IPS-18a (cell line): ENCODE results near the gene MYO7A.

Experiments
- H3K27ac ChIP-seq: one replicate; pipeline ENCODE4 v1.5.1; 2013; ENCODE audit warnings: low read length
- H3K27me3 ChIP-seq: one replicate; pipeline ENCODE4 v1.6.1; 2013; ENCODE audit warnings: mild to moderate bottlenecking, low read length; ENCODE audit not compliant: control insufficient read depth, insufficient read depth
- H3K36me3 ChIP-seq: one replicate; pipeline ENCODE4 v1.6.1; 2013; ENCODE audit warnings: low read depth, low read length; ENCODE audit not compliant: control insufficient read depth
- H3K4me1 ChIP-seq: one replicate; pipeline ENCODE4 v1.6.1; 2013; ENCODE audit warnings: low read depth, low read length; ENCODE audit not compliant: control insufficient read depth
- H3K4me3 ChIP-seq: one replicate; pipeline ENCODE4 v1.5.1; 2013; ENCODE audit warnings: low read length
- H3K9ac ChIP-seq: one replicate; pipeline ENCODE4 v1.6.1; 2013; ENCODE audit warnings: mild to moderate bottlenecking, low read length, moderate library complexity
- H3K9me3 ChIP-seq: one replicate; pipeline ENCODE4 v1.6.1; 2013; ENCODE audit warnings: low read depth, low read length; ENCODE audit not compliant: control insufficient read depth

MYO7A gene

DNA sequence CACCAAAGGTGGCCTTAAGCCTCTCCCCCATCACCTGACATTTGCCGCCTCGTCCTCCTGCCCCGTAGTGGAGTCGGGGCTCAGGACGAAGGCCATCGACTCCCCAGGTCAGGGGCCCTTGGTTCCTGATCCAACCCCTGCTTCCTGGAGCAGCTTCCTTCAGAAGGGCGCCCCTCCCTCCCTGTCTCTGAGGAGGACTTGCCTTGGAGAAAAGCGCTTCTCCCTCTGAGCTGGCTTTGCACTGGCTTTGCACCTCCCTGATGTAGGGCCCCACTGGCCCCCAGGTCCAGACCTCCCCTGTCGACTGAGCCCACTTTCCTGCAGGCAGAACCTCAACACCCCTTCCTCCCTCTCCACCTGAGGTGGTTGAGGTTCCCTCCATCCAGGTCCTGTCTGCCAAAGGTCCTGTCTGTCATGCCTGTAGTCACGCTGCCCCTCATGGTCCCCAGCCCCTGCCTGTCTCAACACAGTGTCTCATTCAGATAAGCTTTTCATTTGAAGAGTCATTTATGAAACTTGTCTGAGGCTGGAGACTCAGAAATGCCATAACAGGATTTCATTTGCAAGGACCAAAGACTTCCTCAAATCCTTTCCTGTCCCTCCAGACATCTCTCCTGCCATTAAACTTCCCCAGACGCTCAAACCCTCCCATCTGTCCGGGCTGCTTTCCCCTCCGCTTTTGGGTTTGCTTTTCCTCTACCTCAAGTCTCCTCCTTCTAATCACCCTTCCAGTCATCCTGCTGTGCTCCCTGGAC is 78.4 kb downstream of the MYO7A start:
- Histone ChIP-seq H3K9ac (no peak overlapping the region), H3K27ac (no peak overlapping the region), H3K27me3 (no peaks in the 10 kb centered on the region), H3K9me3 (no peaks in the 10 kb centered on the region), H3K4me3 (no peak overlapping the region), H3K4me1 (no peaks in the 10 kb centered on the region), H3K36me3 (no peaks in the 10 kb centered on the region)

DNA sequence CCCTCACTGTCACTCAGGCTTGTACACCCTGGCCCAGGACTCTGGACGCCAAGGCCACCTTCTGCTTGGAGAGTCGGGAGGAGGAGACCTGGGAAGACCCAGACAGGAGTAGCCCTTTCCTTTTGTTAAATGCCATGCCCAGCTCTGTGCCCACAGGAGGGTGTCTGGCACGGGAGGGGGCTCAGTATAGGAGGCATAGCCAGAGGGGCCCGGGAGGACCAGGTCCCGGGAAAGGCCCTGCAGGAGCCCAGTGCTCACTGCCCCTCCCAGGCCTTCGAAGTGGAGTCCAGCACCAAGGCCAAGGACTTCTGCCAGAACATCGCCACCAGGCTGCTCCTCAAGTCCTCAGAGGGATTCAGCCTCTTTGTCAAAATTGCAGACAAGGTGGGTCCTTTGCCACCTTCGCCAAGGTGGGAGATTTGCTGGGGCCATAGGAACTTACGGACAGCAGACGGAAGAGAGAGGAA is 79.0 kb downstream of the MYO7A start:
- Histone ChIP-seq H3K4me3 (no peak overlapping the region), H3K27me3 (no peaks in the 10 kb centered on the region), H3K9me3 (no peaks in the 10 kb centered on the region), H3K27ac (no peak overlapping the region), H3K9ac (no peak overlapping the region), H3K4me1 (no peaks in the 10 kb centered on the region), H3K36me3 (no peaks in the 10 kb centered on the region)

DNA sequence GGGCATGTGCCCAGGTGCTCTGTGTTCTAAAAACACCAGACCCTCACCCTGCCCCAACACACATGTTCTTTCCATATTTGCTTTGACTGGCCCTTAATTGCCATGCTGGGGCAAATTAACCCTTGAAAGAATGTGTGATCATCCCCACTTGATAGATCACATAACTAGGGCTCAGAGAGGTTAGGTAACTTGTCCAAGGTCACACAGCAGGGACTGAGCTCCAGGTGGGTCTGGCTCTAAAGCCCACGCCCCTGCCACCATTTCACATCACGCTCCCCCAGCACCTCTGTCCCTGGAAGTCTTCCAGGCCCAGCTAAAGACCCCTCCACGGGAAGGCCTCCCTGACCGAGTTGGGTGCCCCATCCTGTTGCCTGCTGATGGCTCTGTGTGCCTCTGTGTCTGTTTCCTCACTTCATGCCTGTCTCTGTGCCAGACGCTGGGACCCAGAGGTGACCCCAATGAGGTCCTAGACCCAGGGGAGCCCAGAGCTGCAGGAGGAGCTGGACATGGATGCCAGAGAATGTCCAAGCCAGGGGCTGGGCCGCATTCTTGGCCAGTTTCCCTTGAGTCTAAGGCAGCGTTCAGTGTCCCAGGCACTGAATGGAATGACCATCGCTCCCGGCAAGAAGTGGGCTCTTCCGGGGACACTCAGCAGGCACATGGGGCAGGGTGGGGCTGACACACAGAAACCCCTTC is 79.7 kb downstream of the MYO7A start:
- no peak overlapping the region for H3K9ac ChIP-seq
- no peaks in the 10 kb centered on the region for H3K4me1 ChIP-seq
- H3K27ac ChIP-seq: no peak overlapping the region
- no peak overlapping the region for H3K4me3 ChIP-seq
- H3K36me3 ChIP-seq: no peaks in the 10 kb centered on the region
- H3K9me3 ChIP-seq: no peaks in the 10 kb centered on the region
- no peaks in the 10 kb centered on the region for H3K27me3 ChIP-seq

DNA sequence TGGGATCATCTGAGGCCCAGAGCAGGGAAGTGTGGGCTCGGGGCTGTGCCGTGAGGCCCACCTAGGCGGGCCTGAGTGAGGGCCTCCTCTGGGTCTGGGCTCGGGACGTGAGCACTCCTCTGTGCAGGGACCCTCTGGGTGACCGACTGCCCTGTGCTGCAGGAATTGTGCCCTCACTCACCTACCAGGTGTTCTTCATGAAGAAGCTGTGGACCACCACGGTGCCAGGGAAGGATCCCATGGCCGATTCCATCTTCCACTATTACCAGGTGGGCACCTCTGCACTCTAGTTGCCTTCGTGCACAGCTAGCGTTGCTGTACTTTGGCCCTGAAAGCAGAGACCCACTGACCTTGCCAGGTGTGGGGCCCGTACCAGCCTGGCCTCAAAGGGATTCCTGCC is 80.5 kb downstream of the MYO7A start:
- no peaks in the 10 kb centered on the region for H3K4me1 ChIP-seq
- H3K9me3 ChIP-seq: no peaks in the 10 kb centered on the region
- no peak overlapping the region for H3K9ac ChIP-seq
- no peaks in the 10 kb centered on the region for H3K36me3 ChIP-seq
- H3K27ac ChIP-seq: no peak overlapping the region
- no peak overlapping the region for H3K4me3 ChIP-seq
- no peaks in the 10 kb centered on the region for H3K27me3 ChIP-seq

DNA sequence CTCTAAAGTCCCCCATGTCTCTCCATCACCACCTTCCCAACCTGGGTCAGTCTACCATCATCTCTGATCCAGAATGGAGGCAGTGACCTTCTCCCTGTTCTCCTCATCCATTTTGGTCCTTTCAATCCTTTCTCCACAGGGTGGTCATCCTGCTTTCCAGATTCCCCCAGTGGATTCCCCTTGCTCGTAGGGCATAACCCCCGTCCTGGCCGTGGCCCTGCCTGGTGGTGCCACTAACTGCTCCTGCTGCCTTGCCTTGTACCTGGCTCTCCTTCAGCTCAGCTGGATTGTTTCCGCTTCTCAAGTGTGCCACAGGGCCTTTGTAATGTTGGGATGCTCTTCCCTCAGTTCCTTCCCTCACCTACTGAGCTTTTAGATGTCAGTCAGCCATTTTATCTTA is 81.6 kb downstream of the MYO7A start:
- Histone ChIP-seq H3K4me1 (no peaks in the 10 kb centered on the region), H3K27ac (no peak overlapping the region), H3K9ac (no peak overlapping the region), H3K27me3 (no peaks in the 10 kb centered on the region), H3K9me3 (no peaks in the 10 kb centered on the region), H3K4me3 (no peak overlapping the region), H3K36me3 (no peaks in the 10 kb centered on the region)

DNA sequence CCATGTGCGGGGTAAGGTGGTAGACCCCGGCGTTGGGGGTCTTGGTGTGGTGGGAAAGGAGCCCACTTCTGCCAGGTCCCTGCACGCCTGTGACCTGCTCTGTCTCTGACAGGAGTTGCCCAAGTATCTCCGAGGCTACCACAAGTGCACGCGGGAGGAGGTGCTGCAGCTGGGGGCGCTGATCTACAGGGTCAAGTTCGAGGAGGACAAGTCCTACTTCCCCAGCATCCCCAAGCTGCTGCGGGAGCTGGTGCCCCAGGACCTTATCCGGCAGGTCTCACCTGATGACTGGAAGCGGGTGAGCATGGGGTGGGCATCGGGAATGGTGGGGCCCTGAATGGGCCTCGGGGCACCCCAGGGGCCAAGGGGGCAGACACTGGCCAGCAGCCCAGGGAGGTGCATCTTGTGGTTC is 83.0 kb downstream of the MYO7A start:
- H3K9me3 ChIP-seq: no peaks in the 10 kb centered on the region
- H3K27me3 ChIP-seq: no peaks in the 10 kb centered on the region
- H3K9ac ChIP-seq: no peak overlapping the region
- H3K27ac ChIP-seq: no peak overlapping the region
- H3K36me3 ChIP-seq: no peaks in the 10 kb centered on the region
- no peaks in the 10 kb centered on the region for H3K4me1 ChIP-seq
- no peak overlapping the region for H3K4me3 ChIP-seq

DNA sequence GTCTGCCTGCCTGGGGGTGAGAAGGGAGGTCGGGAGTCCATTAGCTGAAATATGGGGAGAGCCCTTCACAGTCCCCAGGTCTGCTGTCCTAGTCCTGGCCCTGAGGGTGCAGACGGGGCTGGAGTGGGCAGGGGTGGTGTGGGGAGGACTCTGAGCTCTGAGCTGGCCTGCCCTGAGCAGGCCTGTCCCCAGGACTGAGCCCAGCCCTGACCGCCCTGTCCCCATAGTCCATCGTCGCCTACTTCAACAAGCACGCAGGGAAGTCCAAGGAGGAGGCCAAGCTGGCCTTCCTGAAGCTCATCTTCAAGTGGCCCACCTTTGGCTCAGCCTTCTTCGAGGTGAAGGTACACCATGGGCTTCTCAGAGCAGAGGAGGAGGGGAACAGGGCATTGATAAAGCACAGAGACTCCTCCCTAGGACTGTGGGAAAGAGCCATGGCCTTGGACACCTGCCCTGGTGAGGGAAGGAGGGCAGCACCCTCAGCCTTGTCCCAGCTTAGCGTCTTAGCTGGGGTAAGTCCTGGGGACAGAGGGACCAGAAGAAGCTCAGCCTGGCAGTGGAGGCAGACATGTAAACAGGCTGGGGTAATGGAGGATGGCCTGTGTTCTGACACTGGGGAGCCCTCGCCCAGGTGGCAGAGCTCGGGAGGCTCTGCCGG is 83.7 kb downstream of the MYO7A start:
- Histone ChIP-seq H3K4me3 (no peak overlapping the region), H3K4me1 (no peaks in the 10 kb centered on the region), H3K9me3 (no peaks in the 10 kb centered on the region), H3K27ac (no peak overlapping the region), H3K36me3 (no peaks in the 10 kb centered on the region), H3K9ac (no peak overlapping the region), H3K27me3 (no peaks in the 10 kb centered on the region)

DNA sequence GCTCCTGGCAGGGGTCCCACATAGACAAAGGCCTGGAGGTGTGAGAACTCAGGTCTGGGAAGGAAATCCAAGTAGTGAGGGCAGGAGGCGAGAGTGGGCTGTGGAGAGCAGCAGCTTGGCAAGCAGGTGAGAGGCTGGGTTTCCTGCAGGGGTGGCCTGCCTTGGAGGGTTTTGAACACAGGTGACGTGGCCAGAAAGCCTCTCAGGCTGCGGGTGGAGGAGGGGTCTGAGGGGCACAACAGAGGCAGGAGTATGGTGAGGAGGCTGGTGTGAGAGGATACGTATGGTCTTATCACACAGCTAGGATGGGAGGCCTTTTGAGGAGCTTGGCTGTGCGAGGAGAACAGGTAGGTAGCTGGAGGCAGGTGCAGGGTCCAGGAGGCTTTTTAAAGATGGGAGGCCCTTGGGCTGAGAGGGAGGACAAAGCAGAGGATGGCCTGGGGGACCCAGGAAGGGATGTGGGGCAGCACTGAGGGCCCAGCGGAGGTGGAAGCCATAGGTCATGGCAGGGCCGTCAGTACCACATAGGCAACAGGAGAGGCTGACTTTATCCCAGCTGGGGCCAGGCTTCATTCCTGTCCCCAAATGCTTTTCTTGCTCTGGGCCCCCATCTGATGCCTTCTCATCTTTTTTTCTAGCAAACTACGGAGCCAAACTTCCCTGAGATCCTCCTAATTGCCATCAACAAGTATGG is 84.4 kb downstream of the MYO7A start:
- no peaks in the 10 kb centered on the region for H3K4me1 ChIP-seq
- H3K27ac ChIP-seq: no peak overlapping the region
- H3K4me3 ChIP-seq: no peak overlapping the region
- no peaks in the 10 kb centered on the region for H3K27me3 ChIP-seq
- H3K9me3 ChIP-seq: no peaks in the 10 kb centered on the region
- no peaks in the 10 kb centered on the region for H3K36me3 ChIP-seq
- H3K9ac ChIP-seq: no peak overlapping the region

DNA sequence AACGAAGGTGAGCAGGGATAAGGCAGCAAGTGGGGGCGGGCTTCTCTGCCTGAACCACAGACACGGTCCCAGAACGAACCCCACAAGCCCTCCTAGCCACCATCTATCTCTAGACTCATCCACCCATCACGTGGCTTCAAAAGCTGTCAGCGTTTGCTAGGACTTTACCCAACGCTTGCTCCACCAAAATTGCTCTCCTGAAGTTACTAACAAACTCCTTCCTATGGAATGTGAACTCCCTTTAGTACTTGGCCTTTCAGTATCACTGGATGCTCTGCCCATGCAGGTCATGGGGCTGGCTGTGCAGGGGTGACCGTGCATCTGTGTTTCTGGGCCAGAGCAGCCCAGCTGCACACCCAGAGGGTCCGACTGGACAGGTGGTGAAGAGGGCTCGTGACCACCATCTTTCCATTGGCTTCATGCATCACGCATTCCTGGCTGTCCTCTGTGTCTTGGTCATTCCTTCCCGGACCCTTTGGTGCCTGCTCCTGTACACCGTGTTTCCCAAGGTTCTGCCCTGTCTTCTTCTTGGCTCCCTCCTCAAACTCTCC is 85.1 kb downstream of the MYO7A start:
- H3K27ac ChIP-seq: no peak overlapping the region
- no peaks in the 10 kb centered on the region for H3K4me1 ChIP-seq
- H3K27me3 ChIP-seq: no peaks in the 10 kb centered on the region
- H3K9ac ChIP-seq: no peak overlapping the region
- no peaks in the 10 kb centered on the region for H3K9me3 ChIP-seq
- H3K36me3 ChIP-seq: no peaks in the 10 kb centered on the region
- H3K4me3 ChIP-seq: no peak overlapping the region

DNA sequence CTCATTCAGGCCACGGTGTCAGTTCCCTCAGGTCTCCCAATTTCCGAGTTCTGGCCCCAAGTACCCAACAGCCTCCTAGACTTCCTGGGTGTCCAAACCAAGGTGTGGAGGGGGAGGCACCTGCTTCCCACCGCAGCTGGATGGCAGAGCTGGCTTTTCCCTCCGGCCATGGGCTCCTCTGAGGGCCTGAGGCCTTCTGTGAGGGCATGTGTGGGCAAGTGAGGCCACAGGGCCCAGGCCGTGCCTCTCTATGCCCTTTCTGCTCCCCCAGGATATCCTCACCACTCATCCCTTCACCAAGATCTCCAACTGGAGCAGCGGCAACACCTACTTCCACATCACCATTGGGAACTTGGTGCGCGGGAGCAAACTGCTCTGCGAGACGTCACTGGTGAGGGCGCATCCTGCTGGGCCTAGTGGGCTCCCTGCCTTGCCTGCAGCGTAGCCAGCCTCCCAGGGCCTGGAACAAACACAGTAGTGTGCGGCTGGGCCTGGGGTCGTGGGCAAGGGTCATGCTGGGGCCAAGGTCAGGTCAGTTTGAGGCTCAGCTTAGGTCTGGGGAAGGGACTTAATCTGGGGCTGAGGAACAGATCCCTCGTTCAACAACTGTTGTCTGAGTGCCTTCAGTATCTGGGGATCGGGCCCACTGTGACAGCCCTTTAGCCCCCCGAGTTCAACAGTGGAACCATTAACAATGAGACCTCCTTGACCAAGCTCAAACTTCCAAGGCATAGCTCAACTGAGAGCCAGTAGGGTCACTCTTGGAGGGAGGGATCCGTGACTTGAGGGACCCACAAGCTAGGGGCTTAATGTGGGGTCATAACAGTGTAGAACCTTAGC is 85.8 kb downstream of the MYO7A start:
- H3K27me3 ChIP-seq: no peaks in the 10 kb centered on the region
- H3K4me3 ChIP-seq: no peak overlapping the region
- H3K27ac ChIP-seq: no peak overlapping the region
- no peak overlapping the region for H3K9ac ChIP-seq
- no peaks in the 10 kb centered on the region for H3K9me3 ChIP-seq
- no peaks in the 10 kb centered on the region for H3K36me3 ChIP-seq
- no peaks in the 10 kb centered on the region for H3K4me1 ChIP-seq
